Neural cell (in vitro differentiated cells): Measurements from ENCODE around the gene TRIM24.

Source experiments
- CTCF ChIP-seq: fragments of 450-650 bp; IDR thresholded peaks from 2 replicates; pipeline ENCODE4 v1.5.1; 2014; ENCODE audit warnings: antibody characterized with exemption, mild to moderate bottlenecking, moderate library complexity; ENCODE audit not compliant: poor library complexity, severe bottlenecking
- POLR2AphosphoS5 ChIP-seq: IDR thresholded peaks from 2 replicates; pipeline ENCODE4 v1.6.1; 2012
- RAD21 ChIP-seq: fragments of 450-650 bp; conservative IDR thresholded peaks from 2 replicates; pipeline ENCODE4 v1.6.1; 2014; ENCODE audit warnings: antibody characterized with exemption, mild to moderate bottlenecking, moderate library complexity
- REST ChIP-seq: IDR thresholded peaks from 2 replicates; pipeline ENCODE4 v1.6.1; 2012; ENCODE audit warnings: borderline replicate concordance

GRCh38 chr7:138579671-138580070 is 119.6 kb downstream of the TRIM24 start:
- no peak for TF ChIP-seq CTCF
- no peak for TF ChIP-seq REST
- no peak for TF ChIP-seq RAD21
- no peak for TF ChIP-seq POLR2AphosphoS5
